HUDEP-2 (cell line): ENCODE measurements around the gene PAIP2.
A peak's percentile ranks its signal among the peaks of the same experiment; 100 is the strongest.
"Not testable (repeated sequence)": the region's sequence is repeated elsewhere in the genome, so short reads cannot be mapped to it uniquely, and the experiment has no call there.

Experiments
- DNase-seq, 76 experiments: peaks; one replicate each; lab custom pipeline; 2025; ENCODE audit not compliant: unreplicated experiment in 76 of 76; lab: John Stamatoyannopoulos, UW

PAIP2 gene, protein sequence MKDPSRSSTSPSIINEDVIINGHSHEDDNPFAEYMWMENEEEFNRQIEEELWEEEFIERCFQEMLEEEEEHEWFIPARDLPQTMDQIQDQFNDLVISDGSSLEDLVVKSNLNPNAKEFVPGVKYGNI

DNA sequence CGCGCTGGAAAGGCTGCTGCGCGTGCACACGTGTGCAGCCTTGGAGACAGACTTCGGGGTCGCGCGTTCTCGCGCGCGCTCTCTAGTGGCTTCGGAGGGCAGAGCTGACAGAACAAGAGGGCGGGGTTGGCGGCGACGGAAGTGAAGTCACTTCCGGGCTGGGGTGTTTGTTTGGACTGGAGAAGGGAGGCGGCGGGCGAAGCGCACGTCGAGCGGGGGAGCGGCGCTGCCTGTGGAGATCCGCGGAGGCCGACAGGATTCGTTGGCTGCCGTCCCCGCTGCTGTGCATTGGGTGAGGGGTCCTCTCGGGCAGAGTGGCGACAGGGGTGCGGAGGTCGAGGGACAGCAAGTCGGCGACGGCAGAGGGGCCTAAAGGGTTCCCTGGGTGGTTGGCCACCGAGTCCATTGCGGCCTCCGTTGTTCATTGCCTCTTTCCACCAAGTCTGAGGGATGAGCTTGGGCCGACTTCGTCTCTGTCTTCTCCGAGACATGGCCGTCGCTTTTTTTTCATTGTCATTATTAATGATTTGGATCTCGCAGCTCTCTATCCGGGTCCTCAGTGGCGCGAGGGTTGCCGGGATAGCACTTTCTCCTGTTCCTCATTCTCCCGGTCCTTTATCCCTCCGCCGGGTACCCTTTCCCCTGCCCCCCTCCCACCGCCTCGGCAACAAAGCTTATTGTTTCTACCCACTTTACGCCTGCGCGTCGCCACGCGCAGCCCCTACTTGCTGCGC is at the start of gene PAIP2:
Gene PAIP2, plus strand, starts transcription at position 166 of the 734 bp plus-strand sequence. CDS start 21,931 bp downstream, outside the sequence.
- DNase-seq = peak in 75 of 76 experiments; percentile 21 to 97 (median 94)

DNA sequence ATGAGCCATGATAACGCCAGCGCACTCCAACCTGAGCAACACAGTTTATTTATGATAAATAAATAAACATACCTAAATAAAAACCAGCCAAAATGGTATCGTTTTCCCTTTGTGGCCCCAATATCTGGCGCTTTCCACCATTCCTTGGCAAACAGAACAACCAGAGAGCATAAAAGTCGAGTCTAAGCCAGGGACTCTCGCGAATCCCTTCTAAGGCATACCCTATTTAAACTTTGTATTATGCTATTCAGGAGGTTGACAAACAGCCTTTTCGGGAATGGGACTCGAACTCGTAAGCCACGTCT is 48.5 kb upstream of the PAIP2 start:
- no peak for DNase-seq

DNA sequence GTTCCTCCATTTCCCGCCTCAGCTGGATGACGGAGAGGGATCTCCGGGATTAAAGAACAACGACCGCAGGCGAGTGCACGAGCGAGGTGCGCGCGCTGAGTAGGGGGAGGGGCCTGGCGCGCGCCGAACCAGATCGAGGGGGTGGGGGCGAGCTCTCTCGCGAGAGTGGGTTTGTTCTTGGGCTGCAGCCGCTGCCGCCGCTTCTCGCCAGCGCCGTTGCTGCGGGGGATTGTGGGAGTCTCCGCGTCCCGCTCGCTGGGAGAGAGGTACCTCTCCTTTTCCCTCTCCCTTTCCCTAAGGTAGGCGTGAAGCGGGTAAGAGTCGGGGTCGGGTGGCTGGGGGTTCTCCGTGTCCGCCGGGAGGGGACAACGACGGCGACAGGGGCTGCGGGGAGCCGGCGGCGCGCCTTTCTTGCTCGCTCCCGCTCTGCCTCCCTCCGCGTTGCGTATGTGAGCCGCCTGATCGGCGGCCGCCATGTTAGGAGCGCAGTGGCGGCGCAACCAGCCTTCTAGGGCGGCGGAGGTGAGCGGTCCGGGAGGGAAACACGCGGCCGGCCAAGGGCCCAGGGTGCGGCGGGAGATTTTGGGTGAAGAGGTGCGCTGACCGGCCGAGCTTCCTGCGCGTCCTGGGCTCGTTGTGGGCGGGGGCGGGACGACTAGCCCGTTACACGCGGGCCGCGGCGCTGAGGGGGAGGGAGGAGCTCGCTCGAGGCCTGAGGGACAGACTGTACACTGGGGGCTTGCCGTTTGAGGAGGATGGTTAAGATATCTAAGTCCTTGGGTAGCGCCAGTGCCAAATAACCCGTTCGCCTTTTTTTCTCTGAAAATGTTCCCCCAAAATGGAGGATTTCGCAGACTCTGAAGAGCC is 47.9 kb upstream of the PAIP2 start, which contains the start of gene MATR3:
Gene MATR3, plus strand, starts transcription at position 234 of the 867 bp plus-strand sequence. CDS start 13,676 bp downstream, outside the sequence.
- DNase-seq = peak; percentile 31 to 95 (median 88)

DNA sequence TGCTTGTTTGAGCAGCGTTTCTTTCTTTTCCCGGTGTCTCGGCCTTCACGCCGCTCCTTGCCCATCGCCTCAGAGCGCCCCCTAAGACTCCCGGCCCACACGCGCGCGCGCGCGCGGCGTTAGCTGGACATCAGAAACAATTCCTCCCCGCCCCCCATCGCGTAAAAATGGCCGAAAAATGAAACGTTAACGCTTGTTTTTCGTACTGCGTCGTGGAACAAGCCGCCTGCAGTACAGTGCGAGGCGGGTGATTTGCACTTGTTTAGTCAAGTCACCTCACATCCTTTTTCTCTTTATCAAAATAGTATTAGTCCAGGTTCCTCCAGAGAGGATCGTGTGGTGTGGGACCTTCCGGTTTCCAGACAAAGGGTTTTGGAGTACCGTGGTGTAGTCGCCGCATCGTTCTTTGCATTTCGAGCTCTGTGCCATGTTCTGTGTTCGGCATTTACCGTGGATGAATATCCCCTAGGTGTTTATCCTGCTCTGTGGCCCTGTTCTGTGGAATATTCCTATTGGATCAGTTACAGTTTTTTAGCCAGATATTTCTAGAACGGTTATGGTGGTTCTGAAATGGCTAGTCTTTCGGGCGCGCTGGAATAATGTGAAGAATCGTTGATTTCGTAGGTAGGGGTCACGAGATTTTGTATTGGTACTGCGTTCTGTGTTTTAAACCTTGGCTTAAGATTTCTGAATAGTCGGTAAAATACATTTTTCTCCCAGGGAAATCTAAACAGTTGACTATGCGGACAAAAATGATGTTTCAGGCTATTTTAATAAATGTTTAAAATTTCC is 47.1 kb upstream of the PAIP2 start:
- DNase-seq = peak in 63 of 76 experiments; percentile 4 to 84 (median 60)

DNA sequence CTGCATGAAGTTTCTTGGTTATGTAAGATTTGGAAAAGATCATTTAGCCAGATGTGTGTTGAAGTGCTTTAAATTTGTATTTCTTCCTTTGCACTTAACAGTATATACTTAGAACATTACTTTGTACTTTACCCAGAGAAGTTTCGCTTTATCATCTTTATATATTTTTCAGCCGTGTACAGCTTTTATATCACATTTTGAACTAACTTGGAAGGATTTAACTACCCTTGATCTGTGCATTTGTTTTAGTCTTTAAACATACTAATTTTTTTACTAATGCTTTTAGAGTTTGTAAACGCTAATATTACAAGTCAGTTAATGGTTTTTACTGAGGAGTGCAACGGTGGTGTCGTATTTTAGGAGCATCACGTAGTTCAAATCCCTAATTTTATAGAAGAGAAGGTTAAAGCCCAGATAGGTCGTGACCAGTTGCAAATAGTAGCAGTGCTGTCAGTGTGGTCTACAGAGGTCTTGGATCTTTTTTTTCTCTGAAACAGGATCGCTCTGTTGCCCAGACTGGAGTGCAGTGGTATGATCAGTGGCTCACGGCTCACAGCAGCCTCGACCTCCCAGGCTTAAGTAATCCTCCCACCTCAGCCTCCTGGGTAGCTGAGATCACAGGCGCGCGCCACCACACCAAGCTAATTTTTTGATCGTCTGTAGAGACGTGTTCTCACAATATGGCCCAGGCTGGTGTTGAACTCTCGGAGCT is 46.2 kb upstream of the PAIP2 start:
- DNase-seq = no peak

DNA sequence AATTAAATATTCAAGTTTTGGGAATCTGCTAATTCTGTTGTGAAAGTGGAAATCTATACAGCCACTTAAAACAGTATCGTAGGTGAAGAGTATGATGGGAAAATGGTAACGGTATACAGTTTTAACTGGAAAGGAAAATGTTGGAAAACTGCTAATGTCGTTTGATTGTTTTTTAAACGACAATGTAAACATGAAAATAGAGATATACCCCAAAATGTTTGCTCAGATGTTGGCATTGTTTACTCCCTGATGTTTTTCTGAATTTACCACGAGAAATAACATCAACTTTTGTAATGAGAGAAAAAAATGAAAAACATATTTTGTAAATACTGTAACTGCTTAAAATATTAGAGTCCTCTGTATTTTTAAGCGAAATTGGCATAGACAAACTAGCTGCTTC is 45.5 kb upstream of the PAIP2 start:
- DNase-seq = no peak

DNA sequence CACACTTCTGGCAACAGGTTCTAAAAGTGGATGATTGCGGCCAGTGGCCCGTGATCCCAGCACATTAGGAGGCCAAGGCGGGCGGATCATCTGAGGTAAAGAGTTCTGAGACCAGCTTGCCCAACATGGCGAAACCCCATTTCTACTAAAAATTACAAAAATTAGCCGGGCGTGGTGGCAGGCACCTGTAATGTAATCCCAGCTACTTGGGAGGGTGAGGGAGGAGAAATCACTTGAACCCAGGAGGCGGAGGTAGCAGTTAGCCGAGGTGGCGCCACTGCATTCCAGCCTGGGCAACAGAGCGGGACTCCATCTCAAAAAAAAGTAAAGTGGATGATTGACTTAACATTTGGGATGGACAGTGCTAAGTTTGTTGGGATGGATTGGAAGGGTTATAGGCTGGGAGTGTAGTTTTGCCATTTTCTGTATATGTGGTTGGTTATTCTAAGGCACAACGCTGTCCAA is 44.8 kb upstream of the PAIP2 start:
- DNase-seq = no peak

DNA sequence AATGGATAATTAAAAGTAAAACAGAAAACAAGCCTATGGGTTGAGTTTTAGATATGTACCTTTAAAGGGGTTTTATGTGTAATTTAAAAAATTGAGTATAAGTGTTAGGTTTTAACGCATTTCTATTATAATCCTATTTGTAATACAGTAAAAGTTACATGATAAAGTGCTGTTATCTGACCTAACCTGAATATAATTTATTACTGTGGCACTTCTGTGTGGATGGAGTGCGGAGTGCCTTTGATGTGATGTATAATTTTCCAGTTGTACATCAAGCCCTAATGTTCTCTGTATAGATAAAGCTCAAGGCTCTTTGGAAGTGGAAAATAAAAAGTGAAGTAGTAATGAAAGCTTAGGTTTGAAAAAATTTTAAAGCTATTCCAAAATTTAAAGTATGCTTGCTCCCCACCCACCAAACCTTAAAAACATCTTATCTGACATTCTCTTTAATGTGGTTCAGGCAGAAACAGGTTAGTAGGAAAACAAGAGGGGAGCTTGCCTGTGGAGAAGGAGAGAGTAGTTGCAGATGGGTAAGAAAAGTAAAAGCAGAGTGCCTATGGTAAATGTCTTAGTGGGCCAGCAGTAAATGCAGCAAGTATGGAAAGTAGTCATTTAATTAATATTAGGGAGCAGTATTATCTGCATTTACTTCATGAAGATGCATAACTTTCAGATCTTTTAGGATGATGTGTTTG is 44.1 kb upstream of the PAIP2 start:
- no peak for DNase-seq

DNA sequence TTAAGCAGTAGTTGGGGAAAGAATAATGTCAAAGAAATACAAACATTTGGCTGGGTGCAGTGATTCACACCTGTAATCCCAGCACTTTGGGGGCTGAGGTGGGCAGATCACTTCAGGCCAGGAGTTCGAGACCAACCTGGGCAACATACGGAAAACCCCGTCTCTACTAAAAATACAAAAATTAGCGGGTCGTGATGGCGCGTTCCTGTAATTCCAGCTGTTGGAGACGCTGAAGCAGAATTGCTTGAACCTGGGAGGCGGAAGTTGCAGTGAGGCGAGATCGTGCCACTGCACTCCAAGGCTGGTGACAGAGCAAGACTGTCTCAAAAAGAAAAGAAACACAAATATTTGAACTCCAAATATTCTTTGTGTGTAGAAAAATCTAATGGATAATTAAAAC is 43.4 kb upstream of the PAIP2 start:
- no peak for DNase-seq

DNA sequence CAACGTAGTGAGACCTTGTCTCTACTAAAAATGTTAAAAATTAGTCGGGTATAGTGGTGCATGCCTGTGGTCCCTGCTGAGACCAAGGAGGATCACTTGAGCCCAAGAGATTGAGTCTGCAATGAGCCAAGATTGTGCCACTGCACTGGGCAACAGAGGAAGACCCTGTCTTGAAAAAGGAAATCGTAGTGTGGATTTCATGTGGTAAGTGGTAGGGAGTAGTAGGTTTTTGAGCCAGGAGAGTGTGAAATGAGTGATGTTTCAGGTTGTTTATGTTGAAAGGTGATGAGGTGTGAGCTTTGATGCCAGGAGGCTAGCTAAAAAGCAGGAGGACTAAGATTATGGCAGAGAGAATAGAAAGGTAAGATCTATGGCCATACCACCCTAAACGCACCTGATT is 42.2 kb upstream of the PAIP2 start:
- DNase-seq = no peak

DNA sequence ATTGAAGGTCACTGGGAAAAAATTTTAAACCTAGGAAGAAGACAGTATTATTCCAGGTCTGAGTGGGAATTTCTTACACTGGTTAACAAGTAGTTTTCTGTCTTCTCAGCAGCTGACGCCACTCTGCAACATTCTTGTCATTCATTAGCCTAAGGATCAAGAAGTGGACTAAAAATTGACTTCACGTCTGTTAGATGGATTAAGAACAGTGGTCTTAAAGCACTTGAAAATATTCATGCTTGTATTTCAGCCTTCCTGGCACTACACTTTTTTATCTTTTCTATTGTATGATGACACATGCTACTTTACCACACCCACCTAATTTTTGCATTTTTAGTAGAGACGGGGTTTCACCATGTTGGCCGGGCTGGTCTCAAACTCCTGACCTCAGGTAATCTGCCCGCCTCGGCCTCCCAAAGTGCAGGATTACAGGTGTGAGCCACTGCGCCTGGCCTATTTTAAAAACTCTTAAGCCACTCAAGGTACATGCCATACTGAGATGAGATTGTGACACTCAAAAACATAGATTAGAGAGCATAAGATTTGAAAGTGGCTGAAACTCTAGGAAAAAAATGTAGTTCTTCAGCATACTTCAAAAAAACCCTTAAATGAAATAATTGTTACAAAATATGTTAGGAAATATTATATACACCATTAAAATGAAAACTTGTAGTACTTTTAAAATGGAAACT is 39.7 kb upstream of the PAIP2 start:
- DNase-seq = no peak

DNA sequence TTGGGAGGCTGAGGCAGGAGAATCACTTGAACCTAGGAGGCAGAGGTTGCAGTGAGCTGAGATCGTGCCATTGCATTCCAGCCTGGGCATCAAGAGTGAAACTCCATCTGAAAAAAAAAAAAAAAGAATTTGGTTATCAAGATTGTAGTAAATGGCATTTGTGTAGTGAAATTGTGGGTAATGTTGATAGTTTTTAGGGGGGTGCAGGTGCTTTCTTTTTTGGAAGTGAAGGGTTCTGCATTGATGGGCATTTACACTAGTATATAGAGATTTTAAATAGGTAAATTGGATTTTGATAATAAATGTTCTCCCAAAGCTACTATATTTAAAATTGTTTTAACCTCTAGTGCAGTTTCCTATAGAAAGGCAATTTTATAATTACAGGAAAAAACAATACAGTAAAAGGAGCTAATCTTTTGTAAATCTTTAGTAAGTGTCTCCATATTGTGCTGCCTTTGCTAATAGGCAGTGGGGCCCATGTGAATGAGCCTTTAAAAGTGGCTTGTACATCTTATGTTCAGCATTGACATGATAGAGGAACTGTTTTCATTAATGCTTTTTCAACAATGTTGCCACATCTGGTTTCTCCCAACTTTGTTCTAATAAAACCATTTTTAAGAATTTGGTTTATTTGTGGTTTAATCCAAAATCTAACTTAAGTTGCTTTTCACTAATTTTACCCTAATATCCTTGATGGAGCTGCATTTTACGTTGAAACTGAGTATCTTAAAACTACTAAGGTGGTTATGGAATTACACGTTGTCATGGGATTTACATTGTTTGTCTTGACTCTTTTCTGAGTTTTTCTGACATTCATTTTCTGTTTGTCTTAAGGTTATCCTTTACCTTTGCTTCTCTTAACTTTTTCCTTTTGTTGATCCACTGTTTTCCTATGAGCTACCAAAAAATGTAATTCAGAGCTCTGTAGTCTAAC is 37.0 kb upstream of the PAIP2 start:
- DNase-seq = no peak

DNA sequence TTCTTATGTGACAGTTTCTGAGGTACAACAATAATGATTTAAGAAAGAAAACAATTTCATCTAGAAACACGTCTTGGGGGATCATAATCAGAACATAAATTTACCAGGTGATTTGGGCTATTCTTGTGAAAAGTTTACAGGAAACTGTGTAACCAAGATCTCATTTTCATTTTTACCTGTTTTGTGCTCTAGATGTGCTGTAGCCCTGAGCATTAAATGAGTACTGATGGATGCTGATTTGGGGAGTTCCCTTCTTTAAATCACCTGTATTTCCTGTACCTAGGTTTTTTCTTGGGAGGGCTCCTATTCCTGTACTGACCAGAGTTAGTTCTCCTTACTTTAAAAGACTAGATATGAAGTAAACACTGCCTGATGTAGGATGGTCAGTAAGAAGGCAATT is 35.5 kb upstream of the PAIP2 start:
- no peak for DNase-seq

DNA sequence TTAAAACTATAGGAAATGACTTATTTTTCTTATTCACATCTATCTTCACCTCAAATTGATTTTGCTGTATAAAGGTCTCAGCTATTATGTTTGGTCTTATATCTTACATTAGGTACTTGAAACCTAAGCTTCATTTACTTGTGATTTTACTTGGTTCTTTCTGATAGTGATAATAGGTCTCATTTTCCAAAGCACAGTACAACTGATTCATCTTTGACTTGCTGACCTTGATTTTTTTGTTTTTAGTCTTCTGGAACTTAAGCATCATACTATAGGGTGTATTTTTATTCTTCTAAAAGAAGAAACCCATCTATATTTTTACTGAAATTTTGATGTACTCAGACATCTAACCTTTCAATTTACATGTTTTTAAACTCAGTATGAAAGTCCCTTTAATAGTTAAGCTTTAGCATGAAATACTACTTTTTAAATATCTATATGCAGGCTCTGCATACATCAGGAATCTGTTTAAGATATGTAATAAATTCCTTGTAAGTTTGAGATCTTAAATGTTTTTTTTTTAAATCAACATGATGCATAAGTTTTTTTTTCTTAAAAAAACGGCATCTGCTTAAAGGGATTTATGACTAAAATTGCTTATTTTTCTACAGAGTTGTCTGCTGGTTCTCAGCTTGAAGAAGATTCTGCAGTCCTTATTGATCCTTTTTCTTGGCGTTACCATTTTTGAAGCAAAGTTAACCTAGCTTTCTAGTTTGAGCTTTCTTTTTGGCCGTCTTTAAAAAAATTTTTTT is 34.9 kb upstream of the PAIP2 start:
- no peak for DNase-seq

DNA sequence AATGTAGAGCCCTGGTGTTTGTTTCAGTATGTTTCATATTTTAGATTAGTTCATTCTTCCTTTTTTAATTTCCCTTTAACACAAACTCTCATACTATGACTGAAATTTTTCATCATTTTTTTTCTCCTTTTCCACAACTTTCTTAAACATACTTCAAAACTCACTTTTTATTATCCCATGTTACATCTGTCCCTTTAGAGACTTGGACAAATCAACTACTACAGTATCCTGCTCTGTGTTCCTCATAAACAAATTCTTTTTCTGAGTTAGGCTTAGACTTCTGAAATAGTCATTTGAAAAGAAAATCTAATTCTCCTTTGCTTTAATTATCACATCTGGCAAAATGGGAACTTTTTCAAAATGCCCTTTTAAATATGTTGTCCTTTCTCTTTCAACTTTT is 32.9 kb upstream of the PAIP2 start:
- no peak for DNase-seq

DNA sequence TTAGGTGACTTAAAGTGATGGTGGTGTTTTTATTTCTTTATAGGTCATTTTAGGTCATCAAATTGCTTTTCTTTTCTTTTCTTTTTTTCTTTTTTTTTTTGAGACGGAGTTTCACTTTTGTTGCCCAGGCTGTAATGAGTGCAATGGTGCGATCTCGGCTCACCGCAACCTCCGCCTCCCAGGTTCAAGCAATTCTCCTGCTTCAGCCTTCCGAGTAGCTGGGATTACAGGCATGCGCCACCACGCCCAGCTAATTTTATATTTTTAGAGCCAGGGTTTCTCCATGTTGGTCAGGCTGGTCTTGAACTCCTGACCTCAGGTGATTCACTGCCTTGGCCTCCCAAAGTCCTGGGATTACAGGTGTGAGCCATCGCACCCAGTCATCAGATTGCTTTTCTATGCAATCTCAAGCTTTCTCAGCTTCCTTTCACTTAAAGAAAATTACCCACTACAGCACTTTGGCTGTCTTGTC is 30.9 kb upstream of the PAIP2 start:
- DNase-seq = not testable (repeated sequence)

DNA sequence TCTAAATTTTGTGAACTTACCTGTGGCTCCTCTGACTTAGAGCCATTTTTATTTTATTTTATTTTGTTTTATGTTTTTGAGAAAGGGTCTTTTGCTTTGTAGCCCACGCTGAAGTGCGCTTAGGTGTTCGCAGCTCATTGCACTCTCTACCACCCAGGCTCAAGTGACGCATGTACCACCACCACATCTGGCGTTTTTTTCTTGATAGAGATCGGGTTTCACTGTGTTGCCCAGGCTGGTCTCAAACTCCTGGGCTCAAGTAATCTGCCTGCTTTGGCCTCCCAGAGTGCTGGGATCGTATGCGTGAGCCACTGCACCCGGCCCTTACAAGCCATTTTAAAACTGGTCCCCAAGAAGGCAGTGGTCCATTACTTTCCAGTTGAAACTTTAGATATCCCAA is 29.6 kb upstream of the PAIP2 start:
- DNase-seq = no peak
